ENCODE measurements around the gene ISOC2.

DNA sequence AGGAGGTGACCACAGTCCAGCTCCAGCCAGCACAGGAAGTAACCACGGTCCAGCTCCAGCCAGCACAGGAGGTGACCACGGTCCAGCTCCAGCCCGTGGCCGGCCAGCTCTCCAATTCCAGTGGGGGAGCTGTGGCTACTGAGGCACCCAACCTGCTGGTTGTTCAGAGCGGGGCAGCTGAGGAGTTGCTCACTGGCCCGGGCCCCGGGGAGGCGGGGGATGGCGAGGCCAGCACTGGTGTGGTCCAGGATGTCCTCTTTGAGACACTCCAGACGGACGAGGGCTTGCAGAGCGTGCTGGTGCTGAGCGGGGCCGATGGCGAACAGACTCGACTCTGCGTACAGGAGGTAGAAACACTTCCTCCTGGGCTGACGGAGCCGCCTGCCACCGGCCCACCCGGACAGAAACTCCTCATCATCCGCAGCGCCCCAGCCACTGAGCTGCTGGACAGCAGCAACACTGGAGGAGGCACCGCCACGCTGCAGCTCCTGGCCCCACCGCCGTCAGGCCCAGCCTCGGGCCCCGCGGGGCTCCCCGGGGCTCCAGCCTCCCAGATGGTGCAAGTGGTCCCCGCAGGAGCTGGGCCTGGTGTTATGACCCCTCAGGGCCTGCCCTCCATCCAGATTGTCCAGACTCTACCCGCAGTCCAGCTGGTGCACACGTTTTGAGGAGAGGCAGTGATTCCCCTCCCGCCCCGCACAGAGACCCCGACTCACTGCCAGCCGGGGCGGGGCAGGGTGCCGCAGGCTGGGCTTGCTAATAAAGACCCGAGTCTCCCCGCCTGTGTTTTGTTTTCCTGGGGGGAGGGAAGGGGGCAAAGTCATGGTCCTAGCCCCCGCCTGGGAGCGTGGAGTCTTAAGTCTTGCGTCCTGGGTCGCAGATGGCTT lies 22.5 kb upstream of the ISOC2 start:
- TF ChIP-seq, protein P1, sequence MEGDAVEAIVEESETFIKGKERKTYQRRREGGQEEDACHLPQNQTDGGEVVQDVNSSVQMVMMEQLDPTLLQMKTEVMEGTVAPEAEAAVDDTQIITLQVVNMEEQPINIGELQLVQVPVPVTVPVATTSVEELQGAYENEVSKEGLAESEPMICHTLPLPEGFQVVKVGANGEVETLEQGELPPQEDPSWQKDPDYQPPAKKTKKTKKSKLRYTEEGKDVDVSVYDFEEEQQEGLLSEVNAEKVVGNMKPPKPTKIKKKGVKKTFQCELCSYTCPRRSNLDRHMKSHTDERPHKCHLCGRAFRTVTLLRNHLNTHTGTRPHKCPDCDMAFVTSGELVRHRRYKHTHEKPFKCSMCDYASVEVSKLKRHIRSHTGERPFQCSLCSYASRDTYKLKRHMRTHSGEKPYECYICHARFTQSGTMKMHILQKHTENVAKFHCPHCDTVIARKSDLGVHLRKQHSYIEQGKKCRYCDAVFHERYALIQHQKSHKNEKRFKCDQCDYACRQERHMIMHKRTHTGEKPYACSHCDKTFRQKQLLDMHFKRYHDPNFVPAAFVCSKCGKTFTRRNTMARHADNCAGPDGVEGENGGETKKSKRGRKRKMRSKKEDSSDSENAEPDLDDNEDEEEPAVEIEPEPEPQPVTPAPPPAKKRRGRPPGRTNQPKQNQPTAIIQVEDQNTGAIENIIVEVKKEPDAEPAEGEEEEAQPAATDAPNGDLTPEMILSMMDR (IDR thresholded peaks at IDR 0.05), result no peak
- no peak for TF ChIP-seq EZH2phosphoT487 (IDR thresholded peaks at IDR 0.05)
